Hematopoietic multipotent progenitor cell treated with erythropoietin and hydrocortisone succinate and interleukin-3 and kit ligand, for 8 days (in vitro differentiated cells): Measurements from ENCODE around the gene UBD.

Source experiments
- DNase-seq: peaks from one replicate; pipeline ENCODE4 v3.0.0-alpha.2; 2015

Gene UBD

DNA sequence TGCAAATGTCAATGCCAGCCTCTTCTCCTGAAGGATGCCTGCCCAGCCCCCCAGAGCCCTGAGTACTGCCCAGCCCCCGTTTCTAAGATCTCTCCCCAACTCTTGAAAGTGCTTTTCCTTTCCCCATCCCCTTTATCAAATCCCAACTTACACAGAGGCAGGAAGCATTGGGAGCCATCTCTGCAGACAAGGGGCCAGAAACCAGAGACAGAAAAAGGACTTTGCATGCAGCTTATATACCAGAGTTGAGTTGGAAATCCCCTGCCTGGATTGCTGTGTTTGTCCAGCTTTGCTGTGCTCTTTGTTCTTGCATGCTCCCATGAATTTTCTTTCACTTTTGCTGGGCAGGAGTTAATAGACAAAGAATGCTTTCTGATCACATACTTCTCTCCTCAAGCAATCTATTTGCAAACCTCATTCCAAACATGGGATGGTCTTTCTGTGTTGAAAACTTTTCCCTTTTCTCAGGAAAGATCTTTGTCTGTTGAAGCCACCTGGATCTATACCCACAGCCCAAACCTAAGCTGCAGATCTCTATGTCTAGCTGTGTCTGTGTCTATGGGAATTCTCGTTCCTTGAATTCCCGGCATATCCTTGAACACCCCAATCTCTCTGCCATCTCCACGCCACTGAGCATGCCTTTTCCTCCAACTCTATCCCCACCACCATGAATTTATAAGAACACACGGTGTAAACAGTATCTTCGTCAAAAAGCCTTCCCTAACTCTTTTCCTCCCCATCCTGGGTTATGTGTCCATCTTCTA is at the start of gene UBD:
Gene UBD (minus strand): TSS at position 209 of the 764 bp plus-strand sequence. CDS start 31 bp downstream, at position 178.
- no peak for DNase-seq

DNA sequence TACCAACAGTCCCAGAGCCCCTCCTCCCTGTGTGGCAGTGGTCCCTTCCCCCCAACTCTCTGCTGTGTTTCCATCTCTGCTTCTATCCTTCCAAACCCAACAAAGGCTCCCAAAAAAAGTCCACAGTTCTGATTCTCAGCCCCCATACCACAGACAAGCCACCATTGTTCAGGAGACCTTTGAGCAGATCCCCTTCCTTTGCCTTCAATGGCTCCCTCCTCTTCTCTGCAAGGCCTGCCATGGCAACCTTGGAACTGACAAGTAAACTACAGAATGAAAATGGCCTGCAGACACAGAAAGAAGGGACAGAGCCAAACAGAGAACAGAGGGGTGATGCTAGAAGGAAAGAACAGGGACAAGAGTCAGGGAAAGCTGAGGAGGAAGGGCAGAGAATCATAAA is 48.6 kb upstream of the UBD start:
- no peak for DNase-seq

DNA sequence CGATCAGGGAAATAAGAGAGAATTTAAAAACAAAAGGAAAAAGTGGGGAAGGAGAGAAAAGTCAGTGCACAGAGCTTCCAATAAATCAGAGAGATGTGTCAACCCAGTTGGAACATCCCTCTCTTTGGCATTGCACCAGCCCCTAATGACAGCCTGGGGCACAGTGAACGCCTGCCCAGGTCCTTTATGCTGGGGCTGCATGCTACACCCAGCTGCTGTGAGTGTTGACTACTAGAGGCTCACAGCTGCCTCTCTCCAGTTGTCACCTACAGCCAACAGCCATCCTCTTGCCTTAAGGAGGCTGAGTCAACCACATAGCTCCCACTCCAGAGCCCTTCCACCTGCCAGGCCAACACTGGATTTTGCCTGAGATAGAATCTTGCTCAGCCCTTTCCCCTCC is 44.4 kb upstream of the UBD start:
- DNase-seq: no peak

DNA sequence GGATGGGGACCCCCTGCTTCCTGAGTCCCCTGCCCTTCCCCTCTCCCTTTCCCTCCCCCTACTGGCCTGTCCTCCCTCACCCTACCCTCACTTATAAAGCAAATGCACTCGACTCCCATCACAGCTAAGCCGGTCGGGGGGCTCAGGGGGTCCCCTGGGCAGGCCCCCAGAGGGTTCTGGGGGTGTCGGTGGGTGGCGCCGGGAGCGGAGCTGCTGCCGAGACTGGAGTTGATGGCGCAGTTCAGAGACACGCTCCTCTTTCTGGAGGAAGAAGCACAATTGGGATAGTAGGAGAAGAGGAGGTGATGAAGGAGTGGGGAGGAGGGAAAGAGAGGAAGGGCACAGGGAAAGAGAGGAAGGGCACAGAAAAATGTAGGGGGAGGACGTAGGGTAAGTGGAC is 43.9 kb upstream of the UBD start:
- no peak for DNase-seq

DNA sequence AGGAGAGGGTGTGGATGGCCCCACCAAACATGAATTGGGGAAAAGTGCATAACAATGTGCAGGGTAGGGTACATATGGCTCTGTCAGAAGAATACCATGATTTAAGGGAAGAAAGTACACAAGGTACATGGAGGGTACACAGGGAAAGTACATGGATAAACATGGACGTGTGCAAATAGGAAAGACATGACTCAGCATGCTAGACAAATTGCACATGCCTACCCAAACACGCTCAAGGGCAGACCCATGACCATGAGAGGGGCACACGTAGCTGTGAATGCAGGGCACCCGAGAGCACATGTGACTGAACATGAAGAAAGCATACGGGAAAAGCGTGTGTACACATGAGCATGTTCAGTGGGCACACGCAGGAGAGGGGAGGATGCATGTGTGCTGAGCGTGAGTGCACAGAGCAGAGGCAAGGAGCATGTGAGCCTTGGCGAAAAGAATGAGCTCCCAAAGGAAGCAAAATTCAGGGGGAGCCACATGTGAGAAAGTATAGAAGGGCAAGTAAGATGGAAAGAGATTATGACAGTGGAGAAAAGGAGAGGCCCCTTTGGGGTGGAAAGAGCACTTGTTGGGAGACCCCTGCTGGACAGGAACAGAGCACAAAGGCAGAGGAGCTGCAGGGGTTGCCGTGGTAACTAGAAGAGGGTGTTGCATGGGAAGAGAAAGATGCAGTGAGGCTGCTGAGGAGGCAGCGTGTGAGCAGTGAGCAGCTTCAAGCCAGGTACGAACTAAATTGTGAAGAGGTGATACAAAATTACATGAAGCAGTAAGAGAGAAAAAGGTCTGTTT is 43.2 kb upstream of the UBD start:
- DNase-seq: peak; percentile 25

DNA sequence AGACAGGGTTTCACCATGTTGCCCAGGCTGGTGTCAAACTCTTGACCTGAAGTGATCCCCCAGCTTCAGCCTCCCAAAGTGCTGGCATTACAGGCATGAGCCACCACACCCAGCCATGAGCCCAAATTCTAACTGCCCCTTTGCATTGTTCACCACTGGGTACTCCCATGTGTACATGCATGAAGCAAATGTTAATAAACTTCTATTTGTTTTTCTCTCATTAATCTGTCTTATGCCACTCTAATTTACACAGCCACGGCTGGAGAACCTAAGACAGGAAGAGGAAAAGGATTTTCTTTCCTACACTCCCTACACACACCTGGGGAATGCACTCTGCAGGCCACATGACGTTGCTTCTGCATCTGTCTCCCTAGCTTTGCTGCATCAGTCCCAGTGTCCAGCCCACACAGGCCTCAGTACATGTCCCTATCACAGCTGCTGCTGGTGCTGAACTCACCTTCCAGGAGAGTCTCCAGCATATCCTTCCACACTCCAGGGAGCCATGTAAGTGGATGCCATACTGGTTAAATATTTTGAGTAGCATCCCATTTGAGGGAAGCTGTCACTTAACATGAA is 38.7 kb upstream of the UBD start:
- DNase-seq: no peak

DNA sequence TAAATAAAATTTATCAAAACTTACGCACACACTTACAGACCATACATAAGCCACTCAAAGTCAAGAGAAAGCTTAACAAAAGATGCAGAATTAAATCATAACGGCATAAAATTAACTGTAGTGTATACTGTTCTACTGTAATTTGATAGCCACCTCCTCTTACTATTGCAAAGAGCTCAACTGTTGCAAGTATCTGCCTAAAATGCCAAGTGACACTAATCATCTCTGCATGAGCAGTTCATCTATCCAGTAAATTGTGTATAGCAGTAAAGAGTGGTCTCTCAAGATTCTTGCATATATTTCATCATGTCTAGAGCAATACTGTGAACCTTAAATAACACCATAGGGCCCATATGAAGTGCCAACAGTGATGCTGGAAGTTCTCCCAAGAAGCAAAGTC is 37.7 kb upstream of the UBD start:
- DNase-seq: no peak

DNA sequence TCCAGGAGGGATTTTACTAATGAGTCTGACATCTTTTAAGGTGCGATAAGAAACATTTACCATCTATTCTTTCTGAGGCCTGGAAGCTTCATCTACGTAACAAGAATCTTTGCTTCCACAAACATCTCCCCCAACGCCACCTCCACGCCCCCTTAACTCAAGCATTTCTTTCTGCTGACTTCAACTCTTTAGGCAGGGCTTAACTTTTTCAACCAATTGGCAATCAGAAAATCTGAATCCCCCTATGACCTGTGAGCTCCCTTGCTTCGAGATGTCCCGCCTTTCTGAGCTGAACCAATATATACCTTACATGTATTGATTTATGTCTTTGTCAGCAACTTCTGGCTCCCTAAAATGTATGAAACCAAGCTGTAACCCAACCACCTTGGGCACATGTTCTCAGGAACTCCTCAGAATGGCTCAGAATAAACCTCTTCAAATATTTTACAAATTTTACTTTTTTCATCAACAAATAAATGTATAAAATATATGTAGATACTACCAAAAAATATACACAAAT is 36.9 kb upstream of the UBD start:
- DNase-seq: no peak

DNA sequence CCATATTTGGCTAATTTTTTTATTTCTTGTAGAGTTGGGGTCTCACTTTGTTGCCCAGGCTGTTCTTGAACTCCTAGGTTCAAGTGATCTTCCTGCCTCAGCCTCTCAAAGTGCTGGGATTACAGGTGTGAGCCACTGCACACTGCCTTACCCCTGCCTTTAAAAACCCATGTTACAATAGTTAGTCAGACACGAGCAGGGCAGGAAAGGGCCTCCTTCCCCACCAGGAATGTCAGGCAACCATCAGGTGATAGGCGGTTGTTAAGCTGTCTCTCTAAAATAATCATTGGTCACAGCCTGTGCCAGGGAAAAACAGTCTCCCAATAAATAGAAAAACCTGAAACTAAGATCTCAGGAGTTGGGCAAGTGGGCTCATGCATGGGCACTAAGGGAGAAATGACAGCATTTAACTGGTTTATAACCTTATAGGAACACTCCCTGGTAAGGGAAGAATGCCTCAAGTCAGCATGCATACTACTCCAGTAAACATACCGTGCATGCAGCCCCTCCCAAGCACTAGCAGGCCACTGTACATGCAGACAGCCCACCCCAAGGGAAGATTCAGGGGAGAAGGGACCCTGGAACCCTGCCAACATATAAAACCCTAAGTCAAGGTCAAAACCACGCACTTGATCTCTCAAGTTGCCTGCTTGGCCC is 33.8 kb upstream of the UBD start:
- no peak for DNase-seq

DNA sequence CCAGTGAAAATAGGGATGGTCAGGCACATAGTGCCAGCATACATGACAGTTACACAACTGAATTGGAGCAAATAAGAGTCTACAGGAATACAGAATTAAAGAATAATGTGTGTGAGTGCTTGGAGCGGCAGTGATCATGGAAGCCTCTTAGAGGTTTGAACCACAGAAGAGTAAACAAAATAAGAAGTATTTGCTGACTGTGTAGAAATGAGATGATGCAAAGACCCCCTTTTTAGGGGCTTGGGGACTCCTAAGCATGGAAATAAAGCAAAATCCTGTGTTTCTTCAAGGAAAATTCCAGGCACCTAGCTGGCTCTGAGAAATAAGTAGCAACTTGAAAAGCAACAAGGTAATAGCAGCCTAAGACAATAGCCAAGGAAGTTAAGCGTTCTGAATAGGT is 32.1 kb upstream of the UBD start:
- DNase-seq: no peak

DNA sequence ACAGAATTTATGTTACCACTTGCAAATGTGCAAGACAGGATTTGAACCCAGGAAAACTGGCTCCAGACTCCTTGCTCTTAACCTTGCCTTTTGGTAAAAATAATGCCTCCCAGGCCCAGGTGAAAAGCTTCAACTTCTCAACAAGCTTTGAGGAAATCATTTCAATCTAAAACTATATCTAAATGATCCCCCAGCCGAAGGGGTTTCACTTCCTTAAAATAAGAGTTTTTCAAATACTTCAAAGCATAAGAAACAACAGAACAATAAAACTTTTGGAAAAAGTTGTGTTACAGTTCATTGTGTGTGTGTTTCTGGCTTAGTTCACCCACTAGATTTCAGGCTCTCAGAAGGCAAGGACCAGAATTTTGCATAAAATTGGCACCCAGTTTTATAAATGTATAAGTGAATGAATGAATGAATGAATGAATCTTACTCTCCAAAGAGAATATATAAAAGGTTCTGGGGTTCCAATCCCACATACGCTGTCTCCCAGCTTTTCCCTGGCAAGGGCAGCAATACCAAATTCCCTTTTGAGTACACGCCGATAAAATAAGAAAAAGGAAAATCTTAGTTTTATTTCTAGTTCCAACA is 30.8 kb upstream of the UBD start:
- no peak for DNase-seq

DNA sequence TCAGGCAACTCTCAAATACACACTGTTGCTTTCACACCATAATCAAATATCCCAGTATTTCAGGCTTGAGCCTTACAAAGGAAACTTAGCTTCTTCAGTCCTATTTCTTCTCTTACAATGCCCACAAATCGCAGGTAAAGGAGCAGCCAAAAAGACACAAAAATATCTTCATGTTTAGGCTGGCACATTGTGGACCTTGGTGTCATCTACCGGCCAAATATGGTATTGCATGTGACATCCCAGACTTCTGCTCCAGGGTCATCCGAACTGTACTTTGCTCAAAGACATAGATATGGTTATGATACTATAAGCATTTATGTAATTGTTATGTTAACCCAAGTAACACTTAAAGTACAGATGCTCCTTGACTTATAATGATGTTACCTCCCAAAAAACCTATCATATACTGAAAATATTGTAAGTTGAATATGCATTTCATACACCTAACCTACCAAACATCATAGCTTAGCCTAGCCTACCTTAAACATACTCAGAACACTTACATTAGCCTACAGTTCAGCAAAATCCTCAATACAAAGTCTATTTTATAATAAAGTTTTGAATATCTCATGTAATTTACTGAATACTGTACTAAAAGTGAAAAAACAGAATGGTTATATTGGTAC is 30.0 kb upstream of the UBD start:
- peak; percentile 60 for DNase-seq

DNA sequence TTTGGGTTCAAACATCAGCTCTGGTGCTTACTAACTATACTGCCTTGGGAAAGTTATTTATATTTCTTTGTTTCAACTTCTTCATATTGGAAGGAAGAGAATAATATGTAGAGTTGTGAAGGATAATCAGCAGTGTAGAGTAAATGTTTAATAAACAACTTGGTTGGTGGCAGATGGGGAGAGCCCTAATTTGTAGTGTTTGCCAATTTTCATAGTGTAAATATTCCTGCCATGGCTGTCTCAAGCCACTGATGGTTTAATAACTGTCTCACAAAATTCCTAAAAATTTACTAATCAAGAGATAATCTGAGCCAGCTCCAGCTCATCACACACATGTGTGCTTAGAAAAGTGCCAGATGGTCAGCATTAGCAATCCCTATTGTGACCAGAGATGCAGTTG is 25.3 kb upstream of the UBD start, which contains the start of gene OR2H2:
Gene OR2H2 (plus strand): TSS at position 301 of the 400 bp plus-strand sequence. CDS start 2,824 bp downstream, outside the sequence.
- DNase-seq: no peak

DNA sequence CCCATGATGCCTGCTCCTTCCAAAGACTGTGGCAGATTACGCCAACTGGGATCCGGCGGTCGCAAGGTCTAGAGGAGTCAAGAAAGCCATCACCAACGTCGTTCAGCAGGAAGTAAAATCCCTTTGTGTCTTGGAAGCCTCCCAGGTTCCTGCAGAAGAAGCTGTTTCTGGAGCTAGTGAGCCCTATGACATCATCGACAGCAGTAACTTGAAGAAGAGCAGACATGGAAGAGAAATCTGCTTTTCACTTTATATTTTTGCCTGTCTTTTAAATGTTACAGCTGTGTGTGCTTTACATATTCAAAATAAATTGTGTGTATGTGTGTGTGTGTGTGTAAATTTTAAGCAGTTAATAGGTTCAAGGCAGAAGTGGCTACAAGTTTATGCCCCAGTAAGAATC is 18.0 kb upstream of the UBD start:
- no peak for DNase-seq

DNA sequence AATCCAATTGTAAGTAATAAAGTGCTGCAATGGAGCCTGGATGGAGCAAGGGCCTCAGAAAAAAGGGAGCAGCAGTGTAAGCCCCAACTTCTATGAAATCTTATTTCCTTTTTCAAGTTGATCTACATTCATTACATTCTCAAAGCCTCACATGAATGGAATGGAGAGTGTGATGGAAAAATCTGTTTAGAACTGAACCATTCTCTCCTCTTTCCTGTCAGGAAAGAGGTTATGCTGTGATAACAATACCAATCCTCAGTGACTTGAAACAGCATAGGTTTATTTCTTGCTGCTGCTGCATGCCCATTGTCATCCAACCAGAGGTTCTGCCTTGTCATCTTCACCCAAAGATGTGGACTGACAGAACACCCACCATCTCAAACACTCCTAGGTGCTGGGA is 16.5 kb upstream of the UBD start:
- DNase-seq: no peak

DNA sequence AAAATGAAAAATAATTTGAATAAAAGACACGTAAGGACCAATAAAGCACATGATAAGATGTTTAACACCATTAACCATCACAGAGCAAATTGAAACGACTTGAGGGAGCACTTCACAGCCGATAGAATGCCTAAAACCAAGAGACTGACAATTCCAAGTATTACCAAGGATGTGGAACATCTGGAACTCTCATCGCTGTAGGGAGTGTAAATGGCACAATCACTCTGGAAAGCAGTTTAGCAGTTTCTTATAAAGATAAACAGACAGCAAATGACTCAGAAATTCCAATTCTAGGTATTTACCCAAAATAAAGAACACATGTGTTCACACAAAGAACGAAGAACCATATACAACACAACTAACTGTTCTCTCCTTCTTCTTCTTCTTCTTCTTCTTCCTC is 8.5 kb upstream of the UBD start:
- DNase-seq: no peak

DNA sequence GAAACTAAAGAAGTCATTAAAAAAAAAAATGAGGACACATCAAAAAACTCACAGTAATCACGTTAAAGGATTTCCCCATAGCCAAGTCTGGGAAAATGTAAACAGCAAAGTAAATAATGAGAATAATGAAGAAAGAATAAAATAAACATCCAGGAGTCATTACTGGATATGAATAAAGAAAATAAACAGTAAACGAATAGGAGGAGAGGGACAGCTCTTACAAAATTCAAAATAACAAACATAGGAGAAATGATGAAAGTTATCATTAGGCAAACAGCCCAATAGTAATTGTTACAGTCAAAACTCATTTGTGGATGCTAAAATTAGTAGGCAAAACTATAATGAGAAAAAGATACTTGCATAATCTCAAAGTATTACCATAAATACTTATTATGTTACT is 8.0 kb upstream of the UBD start:
- DNase-seq: no peak

DNA sequence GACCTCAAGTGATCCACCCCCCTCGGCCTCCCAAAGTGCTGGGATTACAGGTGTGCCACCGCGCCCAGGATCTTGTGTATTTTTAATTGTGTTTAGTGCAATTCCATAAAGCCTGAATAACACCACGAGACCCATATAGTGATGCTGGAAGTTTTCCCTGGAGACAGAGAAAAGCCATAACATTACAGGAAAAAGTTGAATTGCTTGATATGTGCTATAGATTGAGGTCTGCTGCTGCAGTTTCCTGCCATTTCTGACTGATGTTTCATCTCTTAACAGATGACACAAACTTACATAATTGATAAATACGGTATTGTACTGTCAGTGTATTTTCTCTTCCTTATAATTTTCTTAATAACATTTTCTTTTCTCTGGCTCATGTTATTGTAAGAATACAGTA is 7.3 kb upstream of the UBD start:
- DNase-seq: no peak

DNA sequence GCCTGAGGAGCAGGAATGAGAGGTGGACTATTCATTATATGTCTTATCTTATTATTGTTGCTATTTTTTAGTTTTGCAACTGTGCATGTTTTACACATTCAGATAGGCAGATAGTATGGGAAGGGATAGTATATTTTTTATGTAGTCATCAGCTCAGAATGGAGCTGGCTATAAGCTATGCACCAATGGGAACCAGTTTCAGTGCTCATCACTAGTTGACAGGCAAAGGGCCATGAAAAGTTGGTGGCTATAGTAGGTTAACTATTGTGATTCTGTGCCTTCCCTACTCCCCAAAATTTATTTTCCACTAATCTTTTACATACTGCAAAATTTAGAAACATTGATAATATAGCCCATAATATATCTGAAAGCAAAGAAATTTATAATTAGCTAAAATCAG is 5.3 kb upstream of the UBD start:
- DNase-seq: no peak

DNA sequence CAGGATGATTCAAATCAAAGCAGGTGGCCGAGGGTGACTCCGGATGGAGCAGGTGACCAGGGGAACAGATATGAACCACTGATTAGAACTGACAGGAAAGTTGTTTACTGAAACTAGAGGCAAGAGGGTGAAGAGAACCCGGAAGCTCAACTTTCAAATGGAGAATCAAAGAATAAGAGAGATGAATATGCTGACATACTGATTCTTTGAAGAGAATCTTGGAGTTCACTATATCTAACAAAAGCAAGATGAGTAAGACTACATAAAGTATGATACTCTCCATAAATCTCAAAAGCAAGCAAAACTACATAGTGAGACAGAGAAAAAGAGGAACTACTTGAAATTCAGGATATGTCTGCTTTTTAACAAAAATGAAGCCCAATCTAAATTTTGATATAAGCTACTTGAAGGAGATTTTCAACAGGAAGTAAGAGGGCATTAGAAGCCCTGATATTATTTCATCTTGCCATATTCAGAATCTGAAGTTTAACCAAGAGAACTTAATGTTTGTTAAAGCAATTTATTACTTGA is 4.0 kb upstream of the UBD start:
- DNase-seq: no peak

DNA sequence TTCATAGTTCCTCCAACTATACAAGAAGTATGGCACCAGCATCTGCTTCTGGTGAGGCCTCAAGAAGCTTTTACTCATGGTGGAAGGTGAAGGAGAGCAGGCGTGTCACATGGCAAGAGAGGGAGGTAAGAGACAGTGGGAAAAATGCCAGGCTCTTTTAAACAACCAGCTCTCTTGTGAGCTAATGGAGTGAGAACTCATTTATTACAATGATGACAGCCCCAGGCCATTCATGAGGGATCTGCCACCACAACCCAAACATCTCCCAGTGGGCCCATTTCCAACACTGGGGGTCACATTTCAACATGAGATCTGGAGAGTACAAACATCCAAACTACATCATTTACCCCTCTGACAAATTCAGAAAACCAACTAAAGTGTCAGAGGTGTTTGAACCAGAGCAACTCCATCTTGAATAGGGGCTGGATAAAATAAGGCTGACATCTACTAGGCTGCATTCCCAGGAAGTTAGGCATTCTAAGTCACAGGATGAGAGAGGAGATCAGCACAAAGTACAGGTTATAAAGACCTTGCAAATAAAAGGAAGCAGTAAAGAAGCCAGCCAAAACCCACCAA is 2.2 kb upstream of the UBD start:
- DNase-seq: no peak

DNA sequence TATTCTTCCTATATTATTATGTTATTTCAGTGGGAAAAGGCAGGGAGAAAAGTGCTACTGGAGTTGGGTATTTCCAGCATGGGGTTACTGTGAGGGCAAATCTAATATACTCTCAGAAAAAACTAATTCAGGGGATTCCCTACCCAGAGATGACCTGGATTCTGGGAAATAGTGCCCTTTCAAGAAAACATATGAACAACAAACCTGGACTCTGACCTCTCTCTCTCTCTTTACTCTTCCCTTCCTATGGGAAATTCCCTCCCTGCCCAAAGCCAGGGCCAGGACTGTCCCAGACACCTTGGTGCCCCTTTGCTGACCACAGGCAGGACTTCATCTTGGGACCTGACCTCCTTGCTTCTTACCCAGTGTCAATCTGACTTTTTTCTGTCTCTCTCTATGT is 1.6 kb upstream of the UBD start:
- DNase-seq: no peak
